ENCODE data around the gene CCR9.
A peak's percentile ranks its signal among the peaks of the same experiment; 100 is the strongest.

CCR9 gene

GRCh38 chr3:45873036-45873435, 13.3 kb upstream of the CCR9 start:
- no peak for DNase-seq (ENCODE audit: low spot score)

- no peak for DNase-seq (ENCODE audit: low spot score)
Measured at GRCh38 chr3:45873638-45874037, 12.7 kb upstream of the CCR9 start.

GRCh38 chr3:45874677-45875346, 11.5 kb upstream of the CCR9 start:
- DNase-seq (ENCODE audit: low spot score): no peak

DNA sequence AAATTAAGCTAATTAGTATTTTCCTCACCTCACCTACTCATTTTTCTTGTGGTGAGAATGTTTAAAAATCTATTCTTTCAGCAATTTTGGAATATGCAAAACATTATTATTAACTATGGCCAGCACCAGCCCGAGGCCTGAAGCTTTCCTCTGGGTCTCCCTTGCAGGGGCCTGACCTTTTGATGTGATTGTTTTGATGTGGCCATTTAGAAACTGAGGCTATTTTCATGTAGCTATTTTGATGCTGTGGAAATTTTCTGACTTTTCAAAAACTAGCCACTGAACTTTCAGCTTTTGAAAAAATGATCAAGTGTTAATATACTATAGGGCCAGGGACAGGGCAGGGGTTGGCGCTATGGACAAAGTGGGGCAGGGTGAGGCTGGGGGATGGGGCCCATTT, 8.2 kb upstream of the CCR9 start:
- DNase-seq (ENCODE audit: low spot score): no peak

DNA sequence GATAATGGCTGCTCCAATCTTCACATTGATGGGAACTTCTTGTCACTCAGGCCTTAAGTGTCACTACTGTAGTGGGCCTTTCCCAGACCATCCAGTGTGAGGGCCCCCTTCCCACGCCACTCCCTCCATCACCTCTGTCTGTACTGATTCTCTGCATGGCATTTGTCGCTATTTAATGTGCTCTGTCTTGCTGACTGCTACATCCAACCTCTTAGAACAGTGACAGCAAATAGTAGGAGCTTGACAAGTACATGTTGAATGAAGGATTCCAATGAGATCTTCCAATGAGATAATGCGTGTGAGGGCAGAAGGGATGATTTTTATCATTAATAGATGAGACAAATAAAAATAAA, 5.6 kb upstream of the CCR9 start:
- no peak for DNase-seq (ENCODE audit: low spot score)

DNA sequence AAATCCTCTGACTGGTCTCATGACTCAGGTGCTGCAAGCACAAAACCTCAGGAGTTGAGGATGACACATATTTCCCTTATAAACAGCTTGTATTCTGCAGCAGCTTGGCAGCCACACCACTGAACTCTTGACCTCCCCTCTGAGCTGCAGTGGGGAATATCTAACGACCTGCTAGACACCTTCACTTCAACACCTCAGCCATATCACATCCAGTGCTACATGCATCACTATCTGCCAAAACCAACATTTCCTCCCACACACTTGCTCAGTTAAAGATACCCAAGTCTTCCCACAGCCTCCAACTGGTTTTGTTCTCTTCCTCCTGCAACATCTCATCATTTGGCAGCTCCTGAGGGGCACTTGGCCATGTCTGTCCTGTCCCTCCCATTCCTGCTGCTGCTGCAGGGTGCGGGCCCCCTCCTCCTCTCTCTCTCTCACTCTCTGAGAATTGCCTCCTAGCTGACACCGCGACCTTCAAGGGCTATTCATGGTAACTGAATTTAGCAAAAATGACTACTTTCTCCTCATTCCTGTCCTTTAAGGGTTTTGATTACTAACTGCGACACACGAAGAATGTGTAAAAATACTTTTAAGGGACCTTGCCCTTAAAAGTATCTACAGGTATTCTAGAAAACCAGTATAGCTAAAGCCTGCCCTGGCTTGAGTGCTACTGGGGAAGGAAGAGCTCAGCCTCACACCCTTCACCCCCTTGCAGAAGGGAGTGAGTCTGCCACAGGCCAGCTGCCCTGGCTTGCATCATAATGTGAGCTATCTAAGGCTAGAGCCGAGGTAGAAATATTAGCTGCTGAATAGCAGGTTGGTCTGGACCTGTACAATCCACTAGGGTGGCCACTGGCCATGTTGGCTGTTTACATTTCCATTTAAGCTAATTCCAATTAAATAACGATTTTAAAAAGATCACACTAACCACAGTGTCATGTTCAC, 5.0 kb upstream of the CCR9 start:
- peak; percentile 64 for DNase-seq (ENCODE audit: low spot score)

DNA sequence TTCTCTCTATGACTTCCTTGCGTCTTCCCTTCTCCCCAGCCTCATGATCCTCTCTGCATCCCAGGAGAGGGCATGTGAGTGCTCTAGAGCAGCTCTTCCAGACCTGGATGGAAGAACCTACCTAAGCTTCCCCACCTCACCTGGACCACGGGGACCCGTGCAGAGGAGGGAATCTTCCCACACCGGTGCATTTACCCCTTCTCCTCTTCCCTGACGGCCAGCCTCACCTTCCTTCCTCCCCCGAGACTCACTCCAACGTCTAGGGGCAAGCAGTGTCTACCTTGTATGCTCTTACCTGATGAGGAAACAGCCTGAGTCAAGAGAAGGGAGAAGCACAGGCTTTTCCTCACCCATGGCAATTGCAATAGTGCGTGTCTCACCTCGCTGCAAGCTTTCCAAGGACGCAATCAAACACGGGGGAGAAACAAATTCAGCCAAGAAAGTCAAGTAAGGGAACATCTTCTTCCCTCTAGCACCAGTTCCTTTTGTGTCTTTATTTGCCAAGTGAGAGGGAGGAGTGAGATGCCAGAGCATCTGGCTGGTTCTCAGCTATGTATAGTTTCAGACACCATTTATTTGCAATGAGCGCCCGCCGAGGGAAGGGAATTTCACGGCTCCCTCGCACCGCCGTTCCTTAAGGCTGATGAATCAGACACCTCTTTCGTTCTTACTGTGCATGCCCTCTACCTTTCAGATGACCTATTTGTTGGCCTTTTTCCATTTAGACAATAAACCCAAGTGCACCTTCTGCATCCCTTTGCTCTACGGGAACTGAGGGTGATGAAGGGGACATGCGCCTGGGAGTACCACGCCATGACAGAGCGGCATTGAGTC, 1.8 kb upstream of the CCR9 start:
- DNase-seq (ENCODE audit: low spot score): no peak

- no peak for DNase-seq (ENCODE audit: low spot score)
Measured at GRCh38 chr3:45887285-45887684, 942 bp downstream of the CCR9 start.

DNA sequence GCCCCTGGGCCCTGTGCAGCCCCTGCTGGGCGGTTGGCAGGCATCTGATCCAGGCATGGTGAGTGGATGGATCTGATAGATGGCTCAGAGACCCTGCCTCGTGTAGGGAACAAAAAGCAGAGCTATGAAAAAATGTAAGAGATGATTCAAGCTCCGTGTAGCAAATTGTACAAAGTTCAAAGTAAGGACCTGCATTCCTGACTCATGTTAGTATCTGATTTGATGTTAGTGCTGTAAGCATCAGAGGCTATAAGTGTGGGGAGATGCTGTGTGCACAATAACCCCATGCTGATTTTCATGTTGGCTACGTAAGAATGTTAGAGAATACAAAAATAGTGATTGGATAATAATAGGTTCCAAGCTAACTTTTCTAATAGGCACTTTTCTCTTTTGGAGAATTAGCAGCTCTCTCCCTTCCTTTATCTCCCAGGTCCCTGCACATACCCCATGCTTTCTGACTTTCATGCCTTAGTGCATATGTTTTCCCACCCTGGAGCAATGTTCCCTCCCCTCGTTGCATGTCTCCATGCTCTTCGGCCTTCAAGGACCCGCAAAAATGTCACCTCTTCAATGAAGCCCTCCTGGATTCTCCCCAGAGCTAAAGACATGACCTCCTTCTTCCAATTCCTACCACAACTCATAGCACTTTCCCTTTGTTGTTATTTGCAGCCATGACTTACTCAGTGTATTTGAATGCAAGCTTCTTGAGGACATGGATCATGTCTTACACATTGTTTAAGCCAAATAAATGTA, 1.6 kb downstream of the CCR9 start:
- DNase-seq (ENCODE audit: low spot score): no peak

DNA sequence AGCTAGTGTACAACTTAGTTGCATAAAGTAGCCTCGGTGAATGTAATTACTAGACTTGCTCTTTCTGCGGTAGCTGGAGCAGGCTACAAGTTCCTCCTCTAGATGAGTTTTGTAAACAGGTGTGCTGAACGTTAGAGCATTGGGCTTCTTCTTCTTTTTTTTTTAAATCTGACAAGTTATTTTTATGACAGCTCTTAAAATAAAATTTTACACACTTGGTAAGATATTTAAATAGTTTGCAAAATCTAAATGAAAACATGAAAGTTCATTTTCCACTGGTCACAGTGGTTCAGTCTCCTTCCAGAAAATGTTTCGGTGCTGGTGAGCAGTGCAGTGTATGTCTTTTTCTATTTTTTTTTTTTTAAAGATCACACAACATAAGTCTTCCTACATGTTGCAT, 3.0 kb downstream of the CCR9 start:
- no peak for DNase-seq (ENCODE audit: low spot score)

DNA sequence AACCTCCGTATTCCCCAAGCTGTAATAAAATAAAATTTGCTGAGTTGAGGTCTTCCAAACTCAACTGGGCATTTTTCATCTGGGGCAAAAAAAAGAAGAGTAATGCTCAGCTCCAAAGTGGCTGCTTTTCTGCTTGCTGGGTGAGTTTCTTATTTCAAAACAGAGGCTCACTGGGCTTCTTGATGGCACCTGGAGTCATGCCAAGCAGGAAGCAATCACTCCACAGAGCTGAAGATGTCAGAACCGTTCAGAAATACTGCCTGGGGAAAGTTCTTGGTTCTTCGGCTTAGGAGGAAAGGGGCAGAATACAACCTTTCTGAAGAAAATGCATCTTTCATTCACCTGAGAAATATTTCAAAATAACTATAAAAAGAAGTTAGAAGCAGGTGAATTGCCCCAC, 4.1 kb downstream of the CCR9 start:
- DNase-seq (ENCODE audit: low spot score): no peak

DNA sequence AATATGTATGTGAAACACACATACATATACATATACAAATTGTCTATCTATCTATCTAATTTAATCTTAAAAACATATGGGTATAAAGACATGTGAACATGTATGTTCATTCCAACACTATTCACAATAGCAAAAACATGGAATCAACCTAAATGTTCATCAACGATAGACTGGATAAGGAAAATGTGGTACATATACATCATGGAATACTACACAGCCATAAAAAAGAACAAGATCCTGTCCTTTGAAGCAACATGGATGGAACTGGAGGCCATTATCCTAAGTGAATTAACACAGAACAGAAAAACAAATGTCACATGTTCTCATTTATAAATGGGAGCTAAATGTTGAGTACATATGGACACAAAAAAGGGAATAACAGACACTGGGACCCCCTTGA, 5.8 kb downstream of the CCR9 start:
- no peak for DNase-seq (ENCODE audit: low spot score)

DNA sequence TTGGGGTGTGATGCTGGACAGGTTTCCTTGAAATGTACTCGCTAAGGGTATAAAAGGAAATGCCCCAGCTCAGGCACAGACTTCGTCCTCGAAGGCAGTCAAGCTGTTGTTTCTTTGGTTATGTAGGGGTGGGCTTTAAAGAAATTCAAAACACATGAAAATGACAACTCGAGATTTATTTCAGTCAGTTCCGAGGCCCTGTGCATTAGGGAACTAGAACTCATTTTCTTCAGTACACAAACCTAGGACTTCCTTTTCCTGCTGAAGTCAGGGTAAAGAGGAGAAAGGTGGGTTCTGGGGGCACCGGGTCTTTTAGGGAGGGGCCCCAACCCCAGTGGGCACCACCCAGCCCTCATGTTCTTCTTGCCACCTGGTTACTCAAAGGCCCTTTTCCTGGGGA, 7.7 kb downstream of the CCR9 start:
- no peak for DNase-seq (ENCODE audit: low spot score)

DNA sequence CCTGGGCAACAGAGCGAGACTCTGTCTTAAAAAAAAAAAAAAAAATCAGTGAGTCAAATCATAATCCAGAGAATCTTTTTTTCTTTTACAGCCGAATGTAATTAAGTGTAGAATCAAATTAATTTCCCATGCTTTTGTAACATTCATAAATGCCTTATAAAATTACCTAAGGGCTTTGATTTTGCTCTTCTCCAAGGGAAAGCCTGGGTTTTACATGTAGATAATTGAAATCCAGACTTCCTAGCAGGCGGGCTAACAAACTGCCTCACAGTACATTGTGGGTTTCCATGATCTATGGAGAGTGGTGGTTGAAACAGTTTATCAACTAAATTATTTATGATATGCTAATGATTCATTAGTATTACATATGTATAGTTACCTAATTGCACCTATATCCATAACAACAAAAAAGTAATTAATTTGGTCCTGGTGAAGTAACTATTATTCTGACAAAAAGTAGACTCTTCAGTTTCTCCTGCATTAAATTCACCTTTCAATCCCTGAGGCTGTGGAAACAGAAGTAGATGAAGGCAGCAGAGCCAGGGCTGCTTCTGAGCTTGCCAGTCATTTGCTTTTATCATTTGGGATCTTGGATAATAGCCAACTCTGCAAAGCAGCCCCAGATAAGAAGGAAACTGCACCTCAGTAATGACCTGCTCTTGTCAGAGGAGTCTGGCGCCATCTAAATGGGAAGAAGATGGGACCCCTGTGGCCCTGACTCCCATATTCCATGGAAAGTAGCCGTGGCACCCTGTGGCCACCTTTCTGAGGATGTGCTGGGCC, 9.5 kb downstream of the CCR9 start:
- no peak for DNase-seq (ENCODE audit: low spot score)

DNA sequence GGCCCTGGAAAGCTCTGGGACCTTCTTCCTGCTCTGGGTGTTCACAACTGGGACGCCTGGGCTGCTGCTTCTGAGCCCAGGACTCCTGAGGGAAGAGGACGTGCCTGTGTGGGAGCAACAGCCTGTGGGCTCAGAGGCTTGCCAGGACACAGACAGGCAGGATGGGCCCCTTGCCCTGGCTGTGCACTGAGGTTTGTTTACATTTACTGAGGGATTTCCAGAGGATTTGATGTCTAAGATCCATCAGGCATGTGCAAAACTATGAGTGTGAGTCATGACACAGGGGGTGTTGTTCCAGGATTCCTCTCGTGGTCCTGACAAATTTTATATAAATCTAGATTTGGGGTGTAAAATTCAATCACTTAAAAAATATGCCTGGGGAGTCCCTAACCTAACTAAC, 10.6 kb downstream of the CCR9 start:
- no peak for DNase-seq (ENCODE audit: low spot score)

GRCh38 chr3:45904931-45905330, 18.6 kb downstream of the CCR9 start:
- no peak for DNase-seq (ENCODE audit: low spot score)

DNA sequence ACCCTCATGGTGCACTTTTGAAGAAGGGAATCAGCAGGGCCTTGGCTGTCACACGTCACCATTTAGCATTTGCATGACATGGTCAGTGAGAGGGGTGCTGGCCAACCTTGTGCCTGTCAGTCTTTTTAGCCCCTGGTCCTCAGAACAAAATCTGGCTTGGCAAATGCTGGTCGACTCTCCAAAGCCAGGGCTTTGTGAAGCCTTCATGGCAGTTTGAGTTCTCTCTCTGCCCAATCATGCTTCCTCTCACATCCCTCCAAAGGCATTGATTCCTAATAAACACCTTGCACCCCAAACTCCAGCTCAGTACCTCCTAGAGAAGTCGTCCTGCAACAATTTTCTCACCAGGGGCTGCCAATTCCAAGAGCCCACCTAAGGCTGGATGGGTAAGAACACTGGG, 19.4 kb downstream of the CCR9 start:
- no peak for DNase-seq (ENCODE audit: low spot score)

DNA sequence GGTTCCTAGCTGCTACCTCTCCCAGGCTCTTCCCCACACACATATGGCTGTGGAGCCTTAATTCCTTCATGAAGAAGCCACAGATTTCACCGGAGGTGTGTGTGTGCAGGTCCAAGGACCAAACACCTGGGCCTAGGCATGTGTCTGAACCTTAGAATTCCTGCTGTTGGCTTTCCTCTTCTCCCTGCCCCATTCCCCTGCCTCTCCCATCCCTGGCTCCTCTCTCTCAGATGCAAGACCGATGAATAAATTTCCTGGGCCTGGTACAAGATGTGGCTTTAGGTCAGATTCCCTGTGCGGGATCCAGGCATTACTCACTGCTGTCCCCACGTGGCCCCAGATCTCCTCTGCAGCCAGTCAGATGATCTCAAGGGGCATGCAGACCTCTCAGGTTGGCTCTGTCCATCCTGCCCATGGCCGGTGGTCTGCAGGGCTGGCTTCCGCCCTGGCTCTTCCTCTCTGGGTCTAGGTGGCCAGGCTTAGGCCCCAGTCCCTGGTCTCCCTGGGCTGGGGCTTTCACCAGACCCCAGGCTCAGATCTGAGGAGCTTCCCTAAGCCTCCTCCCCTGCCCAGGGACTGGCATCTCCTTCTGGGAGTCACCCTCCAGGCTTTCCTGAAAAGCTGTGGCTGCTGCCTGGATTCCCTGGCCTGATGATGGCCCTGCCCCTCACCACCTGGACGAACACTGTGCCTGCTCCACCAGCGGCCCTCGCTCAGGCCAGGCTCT, 20.5 kb downstream of the CCR9 start:
- DNase-seq (ENCODE audit: low spot score): no peak

DNA sequence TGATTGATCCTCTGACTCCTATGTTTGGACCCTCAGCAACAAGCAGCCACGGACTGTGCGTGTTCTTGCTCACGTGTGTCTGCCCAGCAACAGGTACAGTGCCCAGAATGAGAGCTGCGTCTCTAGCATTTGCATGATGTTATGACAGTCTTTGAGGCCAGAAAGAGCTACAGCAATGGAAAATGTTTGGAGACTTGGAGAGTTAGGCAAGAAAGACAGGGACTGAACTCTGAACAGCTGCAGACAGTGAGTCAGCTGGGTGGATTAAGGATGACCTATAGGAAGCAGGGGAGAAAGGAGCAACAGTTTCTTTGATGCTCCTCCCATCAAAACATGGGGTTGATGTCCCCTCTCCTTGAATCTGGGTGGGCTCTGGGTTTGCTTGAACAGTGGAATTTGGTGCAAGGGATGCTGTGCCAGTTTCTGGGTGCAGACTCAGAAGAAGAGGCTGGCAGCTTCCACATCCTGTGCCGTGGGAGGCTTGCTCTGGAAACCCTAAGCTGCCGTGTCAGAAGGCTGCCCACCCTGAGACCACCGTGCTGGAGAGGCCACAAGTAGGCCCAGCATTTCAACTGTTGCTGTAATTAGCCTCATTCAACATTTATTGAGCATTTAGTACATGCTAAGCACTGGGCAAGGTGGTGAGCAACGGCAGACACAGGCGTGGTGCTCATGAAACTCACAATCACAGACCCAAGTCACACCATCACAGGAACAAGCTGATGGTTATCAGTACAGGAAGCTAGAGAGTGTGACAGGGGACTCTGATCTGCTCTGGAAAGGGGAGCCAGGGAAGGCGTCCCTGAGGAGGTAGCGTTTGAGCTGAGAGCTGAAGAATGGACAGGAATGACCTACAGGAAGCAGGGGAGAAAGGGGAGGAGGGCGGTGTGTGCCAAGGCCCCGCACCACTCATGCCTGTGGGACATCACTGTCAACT, 21.7 kb downstream of the CCR9 start:
- peak; percentile 43 for DNase-seq (ENCODE audit: low spot score)
